ENCODE measurements around the gene PTPRM. TPM values are rescaled to one million over a fixed set of nuclear protein-coding genes. Genes with fewer than 3 reads are reported as not detected.
A peak's percentile ranks its signal among the peaks of the same experiment; 100 is the strongest.

Gene PTPRM
- total RNA-seq, 1 experiment from 2014 or later: 42.3 TPM

GRCh38 chr18:8298186-8298585 is 731.1 kb downstream of the PTPRM start:
- CTCF ChIA-PET: interaction anchor here (0.6 kb wide), 1 partner anchor 252 kb away, joined by 3 read pairs; no protein-coding TSS in a partner anchor
- no peak overlapping the region for H3K27ac Mint-ChIP-seq (ENCODE audit: unreplicated experiment)

GRCh38 chr18:8299054-8299980 is 732.2 kb downstream of the PTPRM start:
- TF ChIP-seq CTCF (IDR thresholded peaks at IDR 0.05; ENCODE audit: unreplicated experiment): no peak
- no peak for DNase-seq
- Mint-ChIP-seq H3K36me3 (ENCODE audit: insufficient read depth, unreplicated experiment) (no peaks in the 10 kb centered on the region), H3K4me1 (ENCODE audit: low read depth, unreplicated experiment) (no peaks in the 10 kb centered on the region), H3K27ac (ENCODE audit: unreplicated experiment) (no peak overlapping the region), H3K9me3 (ENCODE audit: low read depth, unreplicated experiment) (no peaks in the 10 kb centered on the region), H3K27me3 (ENCODE audit: unreplicated experiment) (no peaks in the 10 kb centered on the region), H3K4me3 (ENCODE audit: low read depth, unreplicated experiment) (no peak overlapping the region)
- BruUV-seq (replicated peaks): no TSS peak
- intact Hi-C loops (cut with micrococcal nuclease; ENCODE audit: unreplicated experiment): no loop called here
- CTCF ChIA-PET: no interaction called here

More at GRCh38 chr18:8298186-8298585, 731.1 kb downstream of the PTPRM start:
- H3K4me3 Mint-ChIP-seq (ENCODE audit: low read depth, unreplicated experiment): no peak overlapping the region
- H3K4me1 Mint-ChIP-seq (ENCODE audit: low read depth, unreplicated experiment): no peaks in the 10 kb centered on the region
- no TSS peak for BruUV-seq (replicated peaks)
- TF ChIP-seq CTCF (IDR thresholded peaks at IDR 0.05; ENCODE audit: unreplicated experiment): no peak
- no peaks in the 10 kb centered on the region for H3K27me3 Mint-ChIP-seq (ENCODE audit: unreplicated experiment)
- intact Hi-C loops (cut with micrococcal nuclease; ENCODE audit: unreplicated experiment): no loop called here
- no peaks in the 10 kb centered on the region for H3K36me3 Mint-ChIP-seq (ENCODE audit: insufficient read depth, unreplicated experiment)
- no peak for DNase-seq
- no peaks in the 10 kb centered on the region for H3K9me3 Mint-ChIP-seq (ENCODE audit: low read depth, unreplicated experiment)

GRCh38 chr18:8300751-8301410 is 733.8 kb downstream of the PTPRM start:
- no peak for TF ChIP-seq CTCF (IDR thresholded peaks at IDR 0.05; ENCODE audit: unreplicated experiment)
- no TSS peak for BruUV-seq (replicated peaks)
- Mint-ChIP-seq H3K4me3 (ENCODE audit: low read depth, unreplicated experiment) (no peak overlapping the region), H3K9me3 (ENCODE audit: low read depth, unreplicated experiment) (no peaks in the 10 kb centered on the region), H3K4me1 (ENCODE audit: low read depth, unreplicated experiment) (no peaks in the 10 kb centered on the region), H3K27me3 (ENCODE audit: unreplicated experiment) (no peaks in the 10 kb centered on the region), H3K36me3 (ENCODE audit: insufficient read depth, unreplicated experiment) (no peaks in the 10 kb centered on the region), H3K27ac (ENCODE audit: unreplicated experiment) (no peak overlapping the region)
- DNase-seq: no peak
- CTCF ChIA-PET: no interaction called here
- intact Hi-C loops (cut with micrococcal nuclease; ENCODE audit: unreplicated experiment): no loop called here

GRCh38 chr18:8301427-8302172 is 734.5 kb downstream of the PTPRM start:
- no TSS peak for BruUV-seq (replicated peaks)
- Mint-ChIP-seq H3K27me3 (ENCODE audit: unreplicated experiment) (no peaks in the 10 kb centered on the region), H3K36me3 (ENCODE audit: insufficient read depth, unreplicated experiment) (no peaks in the 10 kb centered on the region), H3K9me3 (ENCODE audit: low read depth, unreplicated experiment) (no peaks in the 10 kb centered on the region), H3K4me1 (ENCODE audit: low read depth, unreplicated experiment) (peaks cover 4% of the 10 kb centered on the region), H3K27ac (ENCODE audit: unreplicated experiment) (no peak overlapping the region), H3K4me3 (ENCODE audit: low read depth, unreplicated experiment) (no peak overlapping the region)
- no peak for TF ChIP-seq CTCF (IDR thresholded peaks at IDR 0.05; ENCODE audit: unreplicated experiment)
- intact Hi-C loops (cut with micrococcal nuclease; ENCODE audit: unreplicated experiment): no loop called here
- CTCF ChIA-PET: no interaction called here
- peak; percentile 75 for DNase-seq

Data from Calu3 (cell line).